ENCODE measurements around the gene ZNF345. TPM values are rescaled to one million over a fixed set of nuclear protein-coding genes. Genes with fewer than 3 reads are reported as not detected.
A peak's percentile ranks its signal among the peaks of the same experiment; 100 is the strongest.

Gene ZNF345
- 2.8 and 6.3 TPM in 2 replicates for total RNA-seq

GRCh38 chr19:36850559-36851442 lies at the start of gene ZNF345:
TSS of gene ZNF345 (plus strand) at chr19:36850876. CDS start at chr19:36876831, 25,955 bp downstream.
- peak; percentile 96 for DNase-seq (ENCODE audit: low read depth in 2 of 2)

- no peak for DNase-seq (ENCODE audit: low read depth in 2 of 2)
Observed at GRCh38 chr19:36805364-36805763, 45.3 kb upstream of the ZNF345 start.

- no peak for DNase-seq (ENCODE audit: low read depth in 2 of 2)
Observed at GRCh38 chr19:36807029-36807428, 43.6 kb upstream of the ZNF345 start.

- peak in 1 of 2 donors; percentile 2 for DNase-seq (ENCODE audit: low read depth in 2 of 2)
Observed at GRCh38 chr19:36819130-36819630, 31.5 kb upstream of the ZNF345 start.

- DNase-seq (ENCODE audit: low read depth in 2 of 2) = no peak
Observed at GRCh38 chr19:36821758-36822157, 28.9 kb upstream of the ZNF345 start.

GRCh38 chr19:36833430-36833829 lies 17.2 kb upstream of the ZNF345 start:
- DNase-seq (ENCODE audit: low read depth in 2 of 2) = no peak

- peak; percentile 16 to 58 for DNase-seq (ENCODE audit: low read depth in 2 of 2)
Observed at GRCh38 chr19:36837176-36837905, 13.3 kb upstream of the ZNF345 start.

- DNase-seq (ENCODE audit: low read depth in 2 of 2) = peak; percentile 90 to 95
Observed at GRCh38 chr19:36837906-36838783, 12.5 kb upstream of the ZNF345 start, which contains the start of gene ZNF790. TSS of gene ZNF790 (minus strand) at chr19:36838387. CDS start at chr19:36825619, 12,768 bp downstream.

GRCh38 chr19:36838784-36839324 lies 11.8 kb upstream of the ZNF345 start:
- no peak for DNase-seq (ENCODE audit: low read depth in 2 of 2)

- DNase-seq (ENCODE audit: low read depth in 2 of 2) = no peak
Observed at GRCh38 chr19:36847968-36848367, 2.7 kb upstream of the ZNF345 start.

GRCh38 chr19:36849701-36850558 lies 746 bp upstream of the ZNF345 start:
- peak; percentile 93 to 94 for DNase-seq (ENCODE audit: low read depth in 2 of 2)

GRCh38 chr19:36851898-36852297 lies 1.2 kb downstream of the ZNF345 start:
- DNase-seq (ENCODE audit: low read depth in 2 of 2) = no peak

- DNase-seq (ENCODE audit: low read depth in 2 of 2) = peak in 1 of 2 donors; percentile 2
Observed at GRCh38 chr19:36876993-36877938, 26.6 kb downstream of the ZNF345 start.

- no peak for DNase-seq (ENCODE audit: low read depth in 2 of 2)
Observed at GRCh38 chr19:36891768-36892357, 41.2 kb downstream of the ZNF345 start.

GRCh38 chr19:36894849-36895383 lies 44.2 kb downstream of the ZNF345 start:
- DNase-seq (ENCODE audit: low read depth in 2 of 2) = no peak

GRCh38 chr19:36898422-36898821 lies 47.7 kb downstream of the ZNF345 start:
- DNase-seq (ENCODE audit: low read depth in 2 of 2) = no peak

- DNase-seq (ENCODE audit: low read depth in 2 of 2) = peak; percentile 89 to 91
Observed at GRCh38 chr19:36915992-36916830, 65.5 kb downstream of the ZNF345 start, which contains the start of the genes ZNF568 and ZNF829. TSS of gene ZNF568 (plus strand) at chr19:36916332. CDS start at chr19:36922771, 6,439 bp downstream. TSS of gene ZNF829 (minus strand) at chr19:36916291. CDS start at chr19:36915167, 1,124 bp downstream.
